ENCODE results near the gene SLC25A6. TPM values are rescaled to one million over a fixed set of nuclear protein-coding genes. Genes with fewer than 3 reads are reported as not detected.

SLC25A6 gene
- total and polyA plus RNA-seq, 9 of the 15 experiments (the other 6 are each of a cell fraction or from before 2014, with no cell fraction given) = 24.6 to 330 (median 129) TPM

DNA sequence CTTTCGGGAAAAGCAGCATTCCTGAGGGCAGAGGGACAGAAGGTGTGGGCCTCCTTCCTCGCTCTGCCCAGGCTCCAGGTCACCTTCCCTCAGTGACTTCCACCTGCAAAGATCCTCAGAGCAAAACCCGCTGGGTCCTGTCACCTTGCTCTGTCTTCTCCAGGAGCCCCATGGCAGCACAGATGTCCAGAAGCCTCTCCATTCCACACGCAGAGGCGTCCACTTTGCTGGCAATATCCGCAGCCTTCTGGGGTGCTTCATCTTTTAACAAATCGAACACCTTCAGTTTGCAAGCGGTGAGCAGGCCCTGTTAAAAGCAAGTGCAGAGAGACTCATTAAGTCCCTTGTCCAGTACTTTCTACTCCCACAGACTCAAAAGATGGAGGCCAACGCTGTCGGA is 33.5 kb upstream of the SLC25A6 start:
- no peak for ATAC-seq
- ChIA-PET CTCF (ENCODE audit: low intra/inter-chr PET ratio) (no interaction called here), POLR2A (no interaction called here)
- WGBS (ENCODE audit: insufficient coverage, low coverage, missing lambda C conversion rate) = 67% methylated on average over 8 of the region's 10 CpGs
- no peak for FAIRE-seq
- Histone ChIP-seq H3K79me2 (ENCODE audit: control insufficient read depth, insufficient read depth, low read length) (no peaks in the 10 kb centered on the region), H3K27me3 (ENCODE audit: control insufficient read depth in 2 of 2, insufficient read depth in 2 of 2, low read length in 2 of 2) (no peaks in the 10 kb centered on the region), H3K4me3 (no peak overlapping the region), H3K27ac (ENCODE audit: extremely low read depth, low read depth, low read length) (no peak overlapping the region), H3K9ac (ENCODE audit: insufficient read depth in 1 of 2, low read depth in 2 of 2, low read length in 2 of 2) (no peak overlapping the region), H3K9me1 (ENCODE audit: control insufficient read depth, insufficient read depth, low read length) (no peaks in the 10 kb centered on the region), H3K9me3 (replicated peaks; ENCODE audit: control insufficient read depth, insufficient read depth, low read depth, low read length) (no peaks in the 10 kb centered on the region; the same call in 1 of the 2 replicates), H3K36me3 (ENCODE audit: control insufficient read depth, insufficient read depth, low read length) (peaks cover 11% of the 10 kb centered on the region; the same call in 2 of the 3 replicates), H3K4me1 (replicated peaks in 1 of 2; ENCODE audit: control insufficient read depth in 2 of 2, insufficient read depth in 2 of 2, low read length in 2 of 2) (peaks cover 0 to 4% of the 10 kb centered on the region in 2 experiments; a peak in 2 of 5 replicates), H3K4me2 (ENCODE audit: insufficient read depth, low read length) (no peak overlapping the region), H2AFZ (ENCODE audit: low read depth, low read length) (no peak overlapping the region), H4K20me1 (replicated peaks; ENCODE audit: control insufficient read depth, insufficient read depth, low read length) (no peaks in the 10 kb centered on the region)
- in situ Hi-C loops (cut with MboI) (no loop called here), intact Hi-C loops (cut with micrococcal nuclease) (no loop called here)
- DNase-seq (ENCODE audit: extremely low read depth in 1 of 4, low spot score in 3 of 4) = no peak
- no TSS peak for BruUV-seq (replicated peaks)
- TF ChIP-seq NFE2L1 (tag; IDR thresholded peaks at IDR 0.05; ENCODE audit: borderline replicate concordance, low read depth) (no peak), STAT6 (CRISPR knock-in tag; IDR thresholded peaks at IDR 0.05) (no peak)

Data from K562 (cell line).